Placental epithelial cell (primary cell): ENCODE measurements around the gene GRAMD1C. TPM values are rescaled to one million over a fixed set of nuclear protein-coding genes. Genes with fewer than 3 reads are reported as not detected.

Experiments
- total RNA-seq: library from RNA; depleted of rRNA; stranded (reverse); fragments of >200 nt; gene quantifications from 2 replicates; pipeline ENCODE4 v1.2.3, GENCODE V29; 2012

The GRAMD1C gene
- total RNA-seq, result 0.54 and 1.6 TPM in 2 replicates

DNA sequence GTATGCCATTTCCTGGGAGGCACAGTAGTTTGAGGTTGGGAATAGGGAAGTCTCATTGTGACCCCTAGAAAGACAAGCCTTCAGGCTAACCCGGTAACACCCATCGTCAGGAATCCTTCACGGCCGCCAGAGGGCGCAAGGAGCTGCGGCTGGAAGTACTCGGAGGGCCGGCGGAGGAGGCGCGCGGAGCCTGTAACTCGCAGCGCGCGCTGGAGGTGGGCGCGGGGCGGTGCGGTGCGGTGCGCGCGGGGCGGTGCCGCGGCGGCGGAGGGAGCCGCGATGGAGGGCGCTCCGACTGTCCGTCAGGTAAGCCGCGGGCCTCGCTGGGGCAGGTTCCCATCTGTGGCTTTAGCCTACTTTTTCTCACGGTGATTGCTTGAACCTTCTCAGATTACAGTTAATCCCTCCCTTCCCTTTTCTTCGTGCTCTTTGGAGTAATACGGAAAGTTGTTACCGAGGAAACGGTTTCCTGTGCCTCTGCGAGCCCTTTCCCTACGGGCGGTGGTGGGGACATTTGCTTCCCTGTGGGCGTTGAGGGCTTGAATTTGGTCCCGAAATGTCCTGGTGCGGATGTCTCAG is at the start of gene GRAMD1C:
Gene GRAMD1C (plus strand): TSS at position 158 of the 579 bp plus-strand sequence. CDS start 122 bp downstream, at position 280.

DNA sequence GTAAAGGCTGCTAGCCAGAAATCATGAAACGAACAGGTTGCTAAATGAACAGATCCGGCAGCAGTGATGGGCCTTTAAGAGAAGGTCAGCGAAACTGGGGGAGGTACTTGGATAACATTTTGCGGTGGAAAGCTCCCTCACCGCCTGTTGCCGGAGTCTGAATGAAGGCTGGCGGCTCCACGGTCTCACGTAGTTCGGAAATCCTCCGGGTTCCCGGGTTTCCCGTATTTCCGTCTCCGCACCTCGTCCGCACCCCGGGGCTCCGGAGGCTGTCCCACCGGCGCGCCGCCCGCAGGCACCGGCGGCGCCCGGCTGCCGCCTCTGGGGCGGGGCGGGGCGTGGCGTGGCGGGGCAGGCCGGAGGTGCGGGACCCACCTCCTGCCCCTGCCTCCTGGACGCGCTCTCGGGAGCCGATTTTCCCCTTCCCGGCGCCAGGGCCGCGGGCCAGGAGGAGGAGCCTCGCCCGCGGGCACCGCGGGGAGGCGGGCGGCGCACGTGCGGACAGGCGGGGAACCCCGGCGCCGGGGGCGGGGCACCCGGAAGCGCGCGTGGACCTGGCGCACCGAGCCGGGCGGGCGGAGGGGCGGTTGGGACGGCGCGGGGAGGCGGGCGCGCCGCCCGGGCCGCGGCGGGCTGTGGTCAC is 108.9 kb downstream of the GRAMD1C start, which contains the start of gene ZDHHC23:
Gene ZDHHC23 (plus strand): TSS at position 642 of the 643 bp plus-strand sequence. CDS start 790 bp downstream, outside the sequence.

Other genes with a start within 250 kb of the GRAMD1C start
- gene USF3, start 142.1 kb upstream of the GRAMD1C start, total RNA-seq, result 6.3 and 12.7 TPM in 2 replicates
- gene NAA50, start 92.5 kb upstream of the GRAMD1C start, total RNA-seq, result 36.5 and 110 TPM in 2 replicates
- 27.1 and 70.7 TPM in 2 replicates for gene ATP6V1A, start 91.8 kb upstream of the GRAMD1C start, total RNA-seq
- gene ZDHHC23, start 109.2 kb downstream of the GRAMD1C start, total RNA-seq, result 1.6 and 3.5 TPM in 2 replicates
- gene CCDC191, start 217.7 kb downstream of the GRAMD1C start, total RNA-seq, result 3.4 and 5.1 TPM in 2 replicates
- 11.0 and 12.2 TPM in 2 replicates for gene QTRT2, start 217.9 kb downstream of the GRAMD1C start, total RNA-seq